Stimulated activated CD8-positive, alpha-beta memory T cell treated with anti-CD3 and anti-CD28 coated beads, Interleukin-7, amount 100 ng/mL, for 24 hours (primary cell): ENCODE data around the gene CREB3L1.

Experiments
- DNase-seq: peaks from one replicate; pipeline ENCODE4 v3.0.0-alpha.2; 2020; ENCODE audit warnings: low read depth

CREB3L1 gene

GRCh38 chr11:46273511-46274205 lies 3.8 kb upstream of the CREB3L1 start:
- DNase-seq = no peak

GRCh38 chr11:46275964-46276641 lies 1.4 kb upstream of the CREB3L1 start:
- no peak for DNase-seq

- no peak for DNase-seq
These were observed 195 bp upstream of the CREB3L1 start for GRCh38 chr11:46277313-46277621.

DNA sequence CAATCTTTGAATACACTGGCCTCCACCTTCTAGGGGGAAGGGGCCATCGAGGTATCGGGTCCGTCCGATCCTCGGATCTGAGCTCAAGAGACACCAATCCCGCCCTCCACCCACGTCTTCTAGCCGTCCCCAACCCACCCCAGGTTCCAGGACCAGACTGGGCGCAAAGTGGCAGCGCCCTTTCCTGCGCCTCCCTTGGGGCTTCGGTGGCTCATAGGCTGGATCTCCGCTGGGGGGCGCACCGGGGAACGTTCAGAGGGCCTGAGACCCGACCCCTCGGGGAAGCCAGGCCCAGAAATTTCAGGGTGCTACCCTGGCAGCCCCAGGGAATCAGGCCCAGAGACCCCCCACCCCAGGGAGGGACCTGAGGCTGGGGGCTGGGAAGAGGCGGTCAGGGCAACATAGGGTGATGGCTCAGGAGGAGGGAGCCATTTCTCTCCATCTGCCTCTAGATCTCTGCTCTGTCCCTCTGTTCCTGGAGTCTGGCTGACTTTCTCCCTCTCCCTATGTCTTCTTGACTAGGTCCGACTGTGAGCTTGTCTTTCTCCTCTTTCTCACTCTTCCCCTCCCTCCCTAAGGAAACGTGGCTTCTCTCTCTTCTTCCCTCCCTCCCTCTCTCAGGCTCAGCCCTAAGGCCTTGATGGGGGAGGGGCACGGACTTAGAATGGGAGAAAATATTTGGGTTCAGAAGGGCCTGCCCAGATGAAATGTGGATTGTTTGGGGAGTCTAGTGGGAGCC lies 1.1 kb downstream of the CREB3L1 start:
- no peak for DNase-seq

DNA sequence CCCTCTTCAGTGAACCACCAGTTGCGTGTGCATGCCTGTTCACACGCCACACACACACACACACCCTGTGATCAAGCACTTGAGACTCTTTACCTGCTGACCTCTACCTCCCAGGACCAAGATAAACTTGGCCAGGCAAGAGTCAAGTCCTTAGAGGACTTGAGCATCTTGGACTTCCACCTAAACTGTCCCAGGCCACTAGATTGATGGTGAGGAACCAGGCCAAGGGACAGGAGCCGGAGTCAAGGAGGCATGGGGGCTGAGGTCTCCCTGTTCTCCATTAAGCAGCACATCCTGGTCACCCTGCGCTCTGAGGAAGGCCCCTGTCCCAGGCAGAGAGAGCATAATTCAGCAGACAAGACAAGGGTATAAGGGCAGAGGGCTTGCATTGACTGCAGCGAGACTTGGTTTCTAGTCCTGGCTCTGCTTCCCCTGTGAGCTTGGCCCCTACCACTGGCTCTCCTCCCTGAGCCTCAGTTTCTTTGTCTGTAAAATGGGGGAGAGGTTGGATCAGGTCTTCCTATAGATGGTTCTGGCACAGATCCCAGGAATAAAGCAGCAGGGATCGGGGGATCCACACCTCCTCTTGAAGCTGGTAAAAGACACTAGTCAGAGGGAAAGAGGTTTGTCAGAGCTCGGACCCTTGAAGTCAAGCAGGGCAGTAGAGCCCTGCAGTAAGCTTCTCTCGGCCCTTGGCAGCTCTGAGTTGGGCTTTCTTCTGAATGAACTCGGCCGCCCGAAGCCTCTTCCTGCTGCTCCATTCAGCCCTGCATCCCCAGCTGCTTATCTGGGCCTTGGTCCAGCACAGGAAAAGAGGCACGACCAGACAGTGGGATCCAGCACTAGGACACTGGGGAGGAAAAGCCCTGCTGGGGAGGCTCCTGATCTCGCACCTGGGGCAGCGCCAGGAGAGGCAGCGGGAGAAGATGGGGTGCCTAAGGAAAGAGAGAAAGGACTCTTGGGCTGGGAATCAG lies 2.0 kb downstream of the CREB3L1 start:
- DNase-seq = no peak

DNA sequence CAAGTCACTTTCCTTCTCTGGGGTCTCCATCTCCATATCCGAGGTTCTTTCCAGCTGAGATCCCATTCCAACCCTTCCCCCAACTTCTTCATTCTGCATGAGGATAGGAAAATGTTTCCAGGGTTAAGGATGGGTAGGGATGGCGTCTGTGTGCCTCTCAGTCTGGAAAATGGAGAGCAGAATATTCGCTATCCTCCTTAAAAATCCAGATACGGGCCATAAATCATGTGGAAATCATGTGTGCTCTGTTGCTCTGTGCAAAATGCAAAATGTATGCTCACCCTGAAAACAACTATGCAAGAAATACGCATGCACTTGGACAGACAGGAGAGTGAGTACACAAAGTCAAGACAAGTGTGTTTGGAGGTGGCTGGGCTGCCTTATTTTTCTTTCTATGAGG lies 3.2 kb downstream of the CREB3L1 start:
- no peak for DNase-seq

DNA sequence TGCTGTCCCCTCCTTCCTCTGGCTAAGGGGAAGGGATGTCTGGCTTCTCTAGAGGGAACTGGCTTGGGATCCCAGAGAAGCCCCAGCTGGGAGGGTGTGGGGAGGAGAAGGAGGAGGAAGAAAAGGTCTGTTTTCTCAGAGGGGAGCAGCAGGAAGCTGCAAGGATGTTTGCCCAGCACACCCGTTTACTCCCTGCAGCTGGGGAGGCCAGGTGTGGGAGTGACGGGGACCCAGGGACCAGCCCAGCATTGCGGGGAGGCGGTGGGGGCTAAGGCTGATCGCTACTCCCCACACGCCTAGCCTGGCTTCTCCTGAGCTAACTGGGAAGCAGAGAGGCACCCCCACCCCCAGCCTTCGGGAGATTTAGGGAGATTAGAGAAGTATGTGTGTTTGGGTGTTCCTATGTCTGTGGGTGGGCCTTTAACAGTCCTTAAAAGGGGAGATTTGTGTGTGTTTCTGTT lies 3.9 kb downstream of the CREB3L1 start:
- no peak for DNase-seq

DNA sequence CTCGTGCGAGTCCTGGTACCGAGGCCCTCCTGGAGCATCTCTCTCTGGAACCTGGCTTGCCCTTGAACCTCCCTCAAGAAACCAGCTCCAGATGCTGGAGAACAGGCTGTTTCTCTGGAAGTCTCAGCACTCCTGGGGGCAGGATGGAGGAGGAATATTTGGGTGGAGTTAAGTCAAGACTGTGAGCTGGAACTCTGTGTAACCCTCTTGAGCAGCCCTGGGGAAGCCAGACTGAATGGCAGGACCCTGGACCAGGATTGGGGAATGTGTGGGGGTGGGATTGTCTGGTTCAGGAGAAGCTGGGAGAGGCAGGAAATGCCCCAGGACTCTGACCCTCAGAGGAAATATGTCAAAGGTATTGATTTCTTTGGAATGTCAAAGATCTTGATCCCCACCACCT lies 7.7 kb downstream of the CREB3L1 start:
- no peak for DNase-seq

DNA sequence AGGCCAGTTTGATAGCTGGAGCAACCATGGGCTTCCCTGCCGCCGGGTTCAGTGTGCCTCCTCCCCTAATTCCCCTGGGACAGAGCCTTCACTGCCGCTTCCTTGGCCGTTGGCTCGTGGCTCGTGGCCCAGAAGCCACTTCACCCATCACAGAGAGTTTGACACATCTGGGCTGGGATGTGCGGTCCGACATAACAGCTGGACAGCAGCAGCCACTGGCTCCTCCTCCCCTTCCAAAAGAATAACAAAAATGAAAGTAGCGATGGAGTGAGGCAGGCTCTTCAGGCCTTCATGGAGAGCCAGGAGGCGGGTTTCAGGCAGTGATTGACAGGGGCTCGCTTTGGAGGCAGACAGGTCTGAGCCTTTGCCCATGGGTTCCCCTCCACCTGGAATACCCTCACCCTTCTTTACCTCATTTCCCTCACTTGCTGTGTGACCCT lies 8.2 kb downstream of the CREB3L1 start:
- no peak for DNase-seq

GRCh38 chr11:46286789-46287188 lies 9.3 kb downstream of the CREB3L1 start:
- no peak for DNase-seq

DNA sequence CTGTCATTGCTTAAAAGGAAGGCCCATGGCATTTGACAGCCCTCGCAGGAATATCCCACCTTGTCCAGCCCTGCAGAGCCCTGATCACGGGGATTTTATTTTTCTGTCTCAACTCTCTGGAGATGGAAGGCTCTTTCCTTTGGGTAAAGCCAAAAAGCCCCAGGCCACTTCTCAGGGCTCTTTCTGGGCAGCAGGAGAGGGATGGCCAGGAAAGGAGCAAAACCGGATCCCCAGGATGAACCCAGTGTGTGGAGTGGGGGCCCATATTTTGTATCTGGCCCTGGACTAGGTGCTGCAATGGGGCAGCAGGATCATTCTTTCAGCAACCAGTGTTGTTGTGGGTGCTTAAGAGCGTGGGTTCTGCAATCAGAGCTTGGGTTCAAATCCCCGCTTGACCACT lies 11.0 kb downstream of the CREB3L1 start:
- DNase-seq = no peak

DNA sequence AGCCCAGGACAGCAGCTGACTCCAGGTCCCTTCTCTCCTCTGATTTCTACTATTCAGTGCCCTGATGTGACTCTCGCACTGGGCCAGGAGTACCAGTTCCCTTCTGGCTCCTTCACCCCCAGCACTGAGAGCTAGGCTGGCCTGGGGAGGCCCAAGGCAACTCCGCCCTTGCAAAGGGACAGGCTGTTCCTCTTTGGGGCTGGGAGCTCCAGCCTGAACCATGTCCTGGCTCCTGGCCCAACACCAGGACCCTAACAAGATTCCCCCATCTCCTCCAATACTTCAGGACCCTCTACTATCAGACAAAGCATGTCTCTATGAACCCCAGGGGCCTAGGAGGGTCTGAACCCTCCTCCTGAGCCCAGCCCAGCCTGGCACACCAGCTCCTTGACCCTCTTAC lies 12.5 kb downstream of the CREB3L1 start:
- no peak for DNase-seq

GRCh38 chr11:46290598-46291309 lies 13.3 kb downstream of the CREB3L1 start:
- no peak for DNase-seq

DNA sequence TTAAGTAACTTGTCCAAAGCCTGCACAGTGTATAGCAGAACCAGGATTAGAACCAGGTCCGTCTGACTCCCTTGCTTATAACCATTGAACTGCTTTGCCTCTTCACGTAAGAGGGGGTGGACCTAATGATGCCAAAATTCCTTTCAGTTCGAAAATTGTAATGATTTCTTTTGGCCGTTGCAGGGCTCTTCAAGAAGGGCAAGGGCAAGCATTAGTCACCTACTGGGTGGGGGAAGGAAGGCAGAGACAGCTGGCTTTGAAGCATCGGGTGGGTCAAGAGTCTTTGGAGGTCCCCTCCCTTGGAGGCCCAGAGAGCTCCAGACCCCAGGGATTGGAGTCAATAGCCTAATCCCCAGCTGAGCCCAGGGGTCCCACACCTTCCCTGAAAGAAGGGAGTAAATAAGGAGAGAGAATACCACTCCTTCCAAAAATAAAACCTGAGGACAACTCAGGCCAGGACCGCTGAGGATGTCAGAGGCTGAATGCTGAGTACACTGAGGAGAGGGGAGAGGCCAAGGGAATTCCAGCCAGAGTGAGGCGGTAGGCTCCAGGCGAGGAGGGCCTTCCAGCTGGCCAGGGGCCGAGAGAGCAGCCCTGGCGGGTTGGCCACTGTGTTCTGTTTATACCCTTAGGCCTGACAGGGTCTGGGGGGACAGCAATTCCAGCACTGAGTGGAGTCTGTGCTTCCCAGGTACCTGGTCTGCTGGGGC lies 14.1 kb downstream of the CREB3L1 start:
- DNase-seq = no peak

GRCh38 chr11:46293066-46293465 lies 15.6 kb downstream of the CREB3L1 start:
- no peak for DNase-seq

- DNase-seq = no peak
These were observed 16.2 kb downstream of the CREB3L1 start for GRCh38 chr11:46293641-46294103.

- DNase-seq = no peak
These were observed 17.2 kb downstream of the CREB3L1 start for GRCh38 chr11:46294365-46295309.

GRCh38 chr11:46295312-46296058 lies 18.0 kb downstream of the CREB3L1 start:
- peak; percentile 43 for DNase-seq

DNA sequence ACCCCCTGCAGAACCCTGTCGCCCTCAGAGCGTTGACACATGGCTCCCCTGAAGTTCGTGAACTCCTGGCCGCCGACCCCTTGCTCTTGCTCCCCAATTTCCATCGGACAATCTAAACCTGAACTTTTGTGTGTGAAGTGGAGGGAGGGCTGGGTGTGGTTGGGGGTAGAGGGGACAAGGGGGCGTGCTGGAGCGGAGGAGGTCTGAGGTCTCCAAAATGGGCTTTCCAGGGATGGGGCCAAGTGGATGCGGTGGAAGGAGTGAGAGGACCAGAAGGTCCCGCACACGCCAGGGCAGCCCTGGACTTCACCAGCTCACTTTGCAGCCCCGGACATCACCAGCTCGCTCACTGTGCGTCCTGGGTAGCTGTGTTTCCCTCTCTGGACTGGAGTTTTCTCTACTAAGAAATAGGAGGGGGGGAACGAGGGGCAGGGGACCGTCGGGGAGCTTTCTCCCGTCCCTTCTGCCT lies 18.6 kb downstream of the CREB3L1 start:
- no peak for DNase-seq
